ENCODE measurements around the gene ZMYND15. TPM values are rescaled to one million over a fixed set of nuclear protein-coding genes. Genes with fewer than 3 reads are reported as not detected.

ZMYND15 gene
- polyA plus RNA-seq, 1 donor from 2014 or later: not detected

DNA sequence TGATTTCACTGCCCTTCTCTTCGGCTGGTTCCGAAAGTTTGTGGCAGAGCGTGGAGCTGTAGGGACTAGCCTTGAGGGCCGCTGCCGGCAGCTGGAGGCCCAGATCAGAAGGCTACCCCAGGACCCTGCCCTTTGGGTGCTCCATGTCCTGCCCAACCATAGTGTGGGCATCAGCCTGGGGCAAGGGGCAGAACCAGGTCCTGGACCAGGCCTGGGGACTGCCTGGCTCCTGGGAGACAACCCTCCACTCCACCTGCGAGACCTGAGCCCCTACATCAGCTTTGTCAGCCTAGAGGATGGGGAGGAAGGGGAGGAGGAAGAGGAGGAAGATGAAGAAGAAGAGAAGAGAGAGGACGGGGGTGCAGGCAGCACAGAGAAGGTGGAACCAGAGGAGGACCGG lies 951 bp downstream of the ZMYND15 start:
- no peak for TF ChIP-seq CTCF (IDR thresholded peaks at IDR 0.05; ENCODE audit: poor library complexity, severe bottlenecking)
- no peak overlapping the region for H3K4me2 ChIP-seq (ENCODE audit: low read length)
- no peak overlapping the region for H3K4me3 ChIP-seq (ENCODE audit: low read length)
- H3K79me2 ChIP-seq (replicated peaks; ENCODE audit: insufficient read depth, low read length): no peaks in the 10 kb centered on the region
- H3F3A ChIP-seq (ENCODE audit: insufficient read depth, low read length, poor library complexity, severe bottlenecking): no peaks in the 10 kb centered on the region
- H3K9ac ChIP-seq (ENCODE audit: low read length): no peak overlapping the region
- no peaks in the 10 kb centered on the region for H4K20me1 ChIP-seq (ENCODE audit: insufficient read depth)
- H3K27ac ChIP-seq (ENCODE audit: low read length): no peak overlapping the region
- H3K36me3 ChIP-seq (ENCODE audit: insufficient read depth, low read length): no peaks in the 10 kb centered on the region
- no peaks in the 10 kb centered on the region for H3K9me2 ChIP-seq (ENCODE audit: insufficient read depth, low read length)
- no peak overlapping the region for H2AFZ ChIP-seq (ENCODE audit: low read depth, low read length)
- no peaks in the 10 kb centered on the region for H3K9me3 ChIP-seq (ENCODE audit: low read length)
- H3K27me3 ChIP-seq (ENCODE audit: insufficient read depth, low read depth, low read length): peaks cover 77% of the 10 kb centered on the region

DNA sequence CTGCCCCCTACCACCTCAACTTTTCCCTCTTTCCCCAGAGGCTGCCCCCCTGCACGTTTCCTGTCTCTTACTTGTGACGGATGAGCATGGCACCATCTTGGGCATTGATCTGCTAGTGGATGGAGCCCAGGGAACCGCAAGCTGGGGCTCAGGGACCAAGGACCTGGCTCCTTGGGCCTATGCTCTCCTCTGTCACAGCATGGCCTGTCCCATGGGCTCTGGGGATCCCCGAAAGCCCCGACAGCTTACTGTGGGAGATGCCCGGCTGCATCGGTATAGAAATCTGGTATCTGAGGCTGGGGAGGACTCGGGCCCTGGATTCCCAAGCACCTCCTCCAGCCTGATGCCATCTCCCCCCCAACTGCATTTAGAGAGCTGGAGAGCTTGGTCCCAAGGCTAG lies 1.9 kb downstream of the ZMYND15 start:
- Histone ChIP-seq H3F3A (ENCODE audit: insufficient read depth, low read length, poor library complexity, severe bottlenecking) (no peaks in the 10 kb centered on the region), H3K9ac (ENCODE audit: low read length) (no peak overlapping the region), H3K9me2 (ENCODE audit: insufficient read depth, low read length) (no peaks in the 10 kb centered on the region), H2AFZ (ENCODE audit: low read depth, low read length) (no peak overlapping the region), H3K4me2 (ENCODE audit: low read length) (no peak overlapping the region), H3K9me3 (ENCODE audit: low read length) (no peaks in the 10 kb centered on the region), H3K27me3 (ENCODE audit: insufficient read depth, low read depth, low read length) (peaks cover 77% of the 10 kb centered on the region), H3K4me3 (ENCODE audit: low read length) (no peak overlapping the region), H3K27ac (ENCODE audit: low read length) (no peak overlapping the region), H4K20me1 (ENCODE audit: insufficient read depth) (no peaks in the 10 kb centered on the region), H3K36me3 (ENCODE audit: insufficient read depth, low read length) (no peaks in the 10 kb centered on the region), H3K79me2 (replicated peaks; ENCODE audit: insufficient read depth, low read length) (no peaks in the 10 kb centered on the region)
- TF ChIP-seq TAF1 (IDR thresholded peaks at IDR 0.05; ENCODE audit: low read depth): no peak
- TF ChIP-seq EP300 (conservative IDR thresholded peaks at IDR 0.05; ENCODE audit: poor library complexity, severe bottlenecking): no peak
- no peak for TF ChIP-seq EZH2 (IDR thresholded peaks at IDR 0.05; ENCODE audit: borderline replicate concordance, insufficient read depth, low read length, poor library complexity, severe bottlenecking)
- TF ChIP-seq REST (IDR thresholded peaks at IDR 0.05; ENCODE audit: borderline replicate concordance): no peak
- no peak for TF ChIP-seq MXI1 (conservative IDR thresholded peaks at IDR 0.05; ENCODE audit: poor library complexity, severe bottlenecking)
- no peak for TF ChIP-seq POLR2AphosphoS5 (IDR thresholded peaks at IDR 0.05)
- TF ChIP-seq RAD21 (conservative IDR thresholded peaks at IDR 0.05): no peak
- no peak for TF ChIP-seq CTCF (IDR thresholded peaks at IDR 0.05; ENCODE audit: poor library complexity, severe bottlenecking)
- TF ChIP-seq SMC3 (conservative IDR thresholded peaks at IDR 0.05; ENCODE audit: poor library complexity): no peak
